ENCODE data around the gene KRIT1.

Gene KRIT1

GRCh38 chr7:92246360-92247101, 817 bp upstream of the KRIT1 start:
- Histone ChIP-seq H3K9me3 (ENCODE audit: control insufficient read depth in 1 of 2, low read length in 2 of 2) (no peaks in the 10 kb centered on the region), H3K4me1 (ENCODE audit: control insufficient read depth in 1 of 2, insufficient read depth in 2 of 2, low read length in 2 of 2) (peaks cover 15 to 30% of the 10 kb centered on the region in 2 donors), H3K27ac (ENCODE audit: low read length) (peak overlapping the region; percentile 55), H3K4me3 (ENCODE audit: low read depth in 1 of 2, low read length in 2 of 2) (peak overlapping the region; percentile 95 to 98), H3K36me3 (ENCODE audit: control insufficient read depth in 1 of 2, insufficient read depth in 2 of 2, low read length in 2 of 2) (no peaks in the 10 kb centered on the region), H3K27me3 (ENCODE audit: low read depth, low read length) (no peaks in the 10 kb centered on the region)

DNA sequence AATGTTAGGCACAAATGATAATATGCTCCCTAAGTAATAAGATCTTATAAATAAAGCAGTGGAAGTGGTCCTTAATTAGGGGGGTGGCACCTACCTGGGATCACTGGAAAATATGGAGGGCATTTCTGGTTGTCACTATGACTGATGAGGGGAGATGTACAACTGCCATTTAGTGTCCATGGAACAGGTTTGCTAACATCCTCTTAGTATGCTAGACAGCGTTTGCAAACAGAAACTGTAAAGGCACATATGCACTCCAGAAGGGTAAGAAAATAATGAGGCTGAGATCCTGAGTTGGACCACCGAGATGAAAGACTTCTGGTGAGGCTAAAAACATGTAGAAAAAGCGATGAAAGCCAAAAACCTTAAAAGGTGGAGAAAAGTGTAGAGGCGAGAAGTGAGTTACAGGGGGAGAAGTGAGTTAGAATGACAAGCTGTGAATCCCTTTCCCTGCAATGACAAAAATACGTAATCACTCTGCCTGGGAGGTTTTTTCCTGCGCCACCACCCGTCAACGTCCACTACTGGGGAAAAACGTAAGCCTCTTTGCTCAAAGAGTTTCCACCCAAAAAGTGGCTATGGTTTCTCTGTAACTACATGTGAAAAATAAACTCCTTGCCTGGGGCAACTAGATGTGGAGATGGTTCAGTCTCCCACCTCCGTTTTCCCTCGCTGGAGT, 767 bp downstream of the KRIT1 start:
- peaks cover 10 to 14% of the 10 kb centered on the region in 2 donors for H3K36me3 ChIP-seq (ENCODE audit: control insufficient read depth in 1 of 2, insufficient read depth in 2 of 2, low read length in 2 of 2)
- peak overlapping the region; percentile 95 to 98 for H3K4me3 ChIP-seq (ENCODE audit: low read depth in 1 of 2, low read length in 2 of 2)
- H3K4me1 ChIP-seq (ENCODE audit: control insufficient read depth in 1 of 2, insufficient read depth in 2 of 2, low read length in 2 of 2): peaks cover 15 to 30% of the 10 kb centered on the region in 2 donors
- peak overlapping the region; percentile 96 for H3K27ac ChIP-seq (ENCODE audit: low read length)
- no peaks in the 10 kb centered on the region for H3K9me3 ChIP-seq (ENCODE audit: control insufficient read depth in 1 of 2, low read length in 2 of 2)
- H3K27me3 ChIP-seq (ENCODE audit: low read depth, low read length): no peaks in the 10 kb centered on the region

DNA sequence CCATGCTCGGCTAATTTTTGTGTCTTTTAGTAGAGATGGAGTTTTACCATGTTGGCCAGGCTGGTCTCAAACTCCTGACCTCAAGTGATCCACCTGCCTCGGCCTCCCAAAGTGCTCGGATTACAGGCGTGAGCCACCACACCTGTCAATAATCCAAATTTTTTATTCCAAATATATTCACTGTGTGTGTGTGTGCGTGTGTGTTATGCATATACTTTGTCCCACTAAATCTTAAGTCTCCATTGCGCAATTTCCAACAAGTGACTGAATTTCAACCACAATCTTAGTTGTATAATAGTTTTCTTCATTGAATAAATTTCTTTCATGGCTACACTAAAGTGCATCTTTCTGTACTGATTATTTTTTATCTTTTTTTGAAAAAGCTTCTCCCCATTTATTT, 2.7 kb downstream of the KRIT1 start:
- no peaks in the 10 kb centered on the region for H3K27me3 ChIP-seq (ENCODE audit: low read depth, low read length)
- no peak overlapping the region for H3K4me3 ChIP-seq (ENCODE audit: low read depth in 1 of 2, low read length in 2 of 2)
- H3K4me1 ChIP-seq (ENCODE audit: control insufficient read depth in 1 of 2, insufficient read depth in 2 of 2, low read length in 2 of 2): peaks cover 15 to 26% of the 10 kb centered on the region in 2 donors
- H3K9me3 ChIP-seq (ENCODE audit: control insufficient read depth in 1 of 2, low read length in 2 of 2): no peaks in the 10 kb centered on the region
- no peak overlapping the region for H3K27ac ChIP-seq (ENCODE audit: low read length)
- peaks cover 27 to 34% of the 10 kb centered on the region in 2 donors for H3K36me3 ChIP-seq (ENCODE audit: control insufficient read depth in 1 of 2, insufficient read depth in 2 of 2, low read length in 2 of 2)

DNA sequence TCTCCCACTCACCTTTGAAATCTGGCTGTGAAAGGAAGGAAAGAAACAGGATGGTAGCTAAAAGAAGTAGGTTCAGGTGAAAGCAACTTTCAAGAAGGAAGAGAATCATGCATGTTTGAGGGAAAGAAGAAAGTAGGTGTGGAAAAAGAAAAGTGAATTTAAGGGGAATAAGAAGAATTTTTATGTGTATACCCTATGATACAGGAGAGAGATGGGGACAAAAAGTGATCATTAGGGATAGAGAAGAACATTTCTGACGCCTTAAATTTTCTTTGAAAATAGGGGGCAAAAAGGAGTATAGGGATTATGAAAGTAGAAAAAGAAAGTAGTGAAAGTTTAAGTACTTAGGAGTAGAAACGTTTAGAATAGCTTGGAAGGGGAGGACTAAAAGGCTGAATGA, 15.2 kb downstream of the KRIT1 start:
- Histone ChIP-seq H3K36me3 (ENCODE audit: control insufficient read depth in 1 of 2, insufficient read depth in 2 of 2, low read length in 2 of 2) (peaks cover 23 to 62% of the 10 kb centered on the region in 2 donors), H3K27me3 (ENCODE audit: low read depth, low read length) (no peaks in the 10 kb centered on the region), H3K4me3 (ENCODE audit: low read depth in 1 of 2, low read length in 2 of 2) (no peak overlapping the region), H3K4me1 (ENCODE audit: control insufficient read depth in 1 of 2, insufficient read depth in 2 of 2, low read length in 2 of 2) (no peaks in the 10 kb centered on the region), H3K9me3 (ENCODE audit: control insufficient read depth in 1 of 2, low read length in 2 of 2) (no peaks in the 10 kb centered on the region), H3K27ac (ENCODE audit: low read length) (no peak overlapping the region)

GRCh38 chr7:92228742-92229141, 17.0 kb downstream of the KRIT1 start:
- no peaks in the 10 kb centered on the region for H3K27me3 ChIP-seq (ENCODE audit: low read depth, low read length)
- H3K9me3 ChIP-seq (ENCODE audit: control insufficient read depth in 1 of 2, low read length in 2 of 2): no peaks in the 10 kb centered on the region
- no peak overlapping the region for H3K27ac ChIP-seq (ENCODE audit: low read length)
- no peaks in the 10 kb centered on the region for H3K4me1 ChIP-seq (ENCODE audit: control insufficient read depth in 1 of 2, insufficient read depth in 2 of 2, low read length in 2 of 2)
- H3K36me3 ChIP-seq (ENCODE audit: control insufficient read depth in 1 of 2, insufficient read depth in 2 of 2, low read length in 2 of 2): peaks cover 29 to 67% of the 10 kb centered on the region in 2 donors
- H3K4me3 ChIP-seq (ENCODE audit: low read depth in 1 of 2, low read length in 2 of 2): no peak overlapping the region

- Histone ChIP-seq H3K9me3 (ENCODE audit: control insufficient read depth in 1 of 2, low read length in 2 of 2) (no peaks in the 10 kb centered on the region), H3K27me3 (ENCODE audit: low read depth, low read length) (no peaks in the 10 kb centered on the region), H3K36me3 (ENCODE audit: control insufficient read depth in 1 of 2, insufficient read depth in 2 of 2, low read length in 2 of 2) (peaks cover 33 to 68% of the 10 kb centered on the region in 2 donors), H3K4me3 (ENCODE audit: low read depth in 1 of 2, low read length in 2 of 2) (no peak overlapping the region), H3K4me1 (ENCODE audit: control insufficient read depth in 1 of 2, insufficient read depth in 2 of 2, low read length in 2 of 2) (no peaks in the 10 kb centered on the region), H3K27ac (ENCODE audit: low read length) (no peak overlapping the region)
Measured at GRCh38 chr7:92228100-92228499, 17.6 kb downstream of the KRIT1 start.

GRCh38 chr7:92226981-92227380, 18.7 kb downstream of the KRIT1 start:
- peaks cover 33 to 68% of the 10 kb centered on the region in 2 donors for H3K36me3 ChIP-seq (ENCODE audit: control insufficient read depth in 1 of 2, insufficient read depth in 2 of 2, low read length in 2 of 2)
- H3K27ac ChIP-seq (ENCODE audit: low read length): no peak overlapping the region
- H3K27me3 ChIP-seq (ENCODE audit: low read depth, low read length): no peaks in the 10 kb centered on the region
- H3K4me3 ChIP-seq (ENCODE audit: low read depth in 1 of 2, low read length in 2 of 2): no peak overlapping the region
- no peaks in the 10 kb centered on the region for H3K9me3 ChIP-seq (ENCODE audit: control insufficient read depth in 1 of 2, low read length in 2 of 2)
- no peaks in the 10 kb centered on the region for H3K4me1 ChIP-seq (ENCODE audit: control insufficient read depth in 1 of 2, insufficient read depth in 2 of 2, low read length in 2 of 2)

DNA sequence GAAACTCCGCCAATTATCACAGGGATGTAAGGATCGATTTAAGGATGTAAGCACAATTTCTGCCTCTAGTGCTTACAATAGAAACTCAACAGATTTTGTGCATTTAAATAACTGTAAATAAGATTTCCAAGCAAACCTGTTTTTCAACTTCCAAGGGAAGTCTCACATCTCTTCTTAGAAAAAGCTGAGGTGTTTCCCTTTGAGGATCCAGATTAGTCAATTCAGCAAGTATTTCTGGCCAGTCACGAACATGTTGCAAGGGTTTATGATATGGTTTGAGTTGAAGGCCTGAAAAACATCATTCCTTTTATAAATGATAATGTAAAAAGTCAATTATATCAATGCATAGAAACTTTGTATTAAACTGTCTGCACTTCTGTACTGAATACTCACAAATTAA, 23.9 kb downstream of the KRIT1 start:
- no peak overlapping the region for H3K4me3 ChIP-seq (ENCODE audit: low read depth in 1 of 2, low read length in 2 of 2)
- H3K27me3 ChIP-seq (ENCODE audit: low read depth, low read length): no peaks in the 10 kb centered on the region
- H3K4me1 ChIP-seq (ENCODE audit: control insufficient read depth in 1 of 2, insufficient read depth in 2 of 2, low read length in 2 of 2): no peaks in the 10 kb centered on the region
- H3K36me3 ChIP-seq (ENCODE audit: control insufficient read depth in 1 of 2, insufficient read depth in 2 of 2, low read length in 2 of 2): peaks cover 55 to 83% of the 10 kb centered on the region in 2 donors
- H3K9me3 ChIP-seq (ENCODE audit: control insufficient read depth in 1 of 2, low read length in 2 of 2): no peaks in the 10 kb centered on the region
- no peak overlapping the region for H3K27ac ChIP-seq (ENCODE audit: low read length)

GRCh38 chr7:92206672-92207071, 39.0 kb downstream of the KRIT1 start:
- Histone ChIP-seq H3K4me1 (ENCODE audit: control insufficient read depth in 1 of 2, insufficient read depth in 2 of 2, low read length in 2 of 2) (no peaks in the 10 kb centered on the region), H3K27ac (ENCODE audit: low read length) (no peak overlapping the region), H3K27me3 (ENCODE audit: low read depth, low read length) (no peaks in the 10 kb centered on the region), H3K9me3 (ENCODE audit: control insufficient read depth in 1 of 2, low read length in 2 of 2) (peaks cover 5 to 6% of the 10 kb centered on the region in 2 donors), H3K36me3 (ENCODE audit: control insufficient read depth in 1 of 2, insufficient read depth in 2 of 2, low read length in 2 of 2) (peaks cover 30 to 79% of the 10 kb centered on the region in 2 donors), H3K4me3 (ENCODE audit: low read depth in 1 of 2, low read length in 2 of 2) (no peak overlapping the region)

GRCh38 chr7:92205987-92206386, 39.7 kb downstream of the KRIT1 start:
- H3K27ac ChIP-seq (ENCODE audit: low read length): no peak overlapping the region
- H3K27me3 ChIP-seq (ENCODE audit: low read depth, low read length): no peaks in the 10 kb centered on the region
- peaks cover 5 to 6% of the 10 kb centered on the region in 2 donors for H3K9me3 ChIP-seq (ENCODE audit: control insufficient read depth in 1 of 2, low read length in 2 of 2)
- H3K4me1 ChIP-seq (ENCODE audit: control insufficient read depth in 1 of 2, insufficient read depth in 2 of 2, low read length in 2 of 2): no peaks in the 10 kb centered on the region
- peaks cover 28 to 77% of the 10 kb centered on the region in 2 donors for H3K36me3 ChIP-seq (ENCODE audit: control insufficient read depth in 1 of 2, insufficient read depth in 2 of 2, low read length in 2 of 2)
- no peak overlapping the region for H3K4me3 ChIP-seq (ENCODE audit: low read depth in 1 of 2, low read length in 2 of 2)

- Histone ChIP-seq H3K27ac (ENCODE audit: low read length) (no peak overlapping the region), H3K9me3 (ENCODE audit: control insufficient read depth in 1 of 2, low read length in 2 of 2) (no peaks in the 10 kb centered on the region), H3K27me3 (ENCODE audit: low read depth, low read length) (no peaks in the 10 kb centered on the region), H3K4me1 (ENCODE audit: control insufficient read depth in 1 of 2, insufficient read depth in 2 of 2, low read length in 2 of 2) (no peaks in the 10 kb centered on the region), H3K36me3 (ENCODE audit: control insufficient read depth in 1 of 2, insufficient read depth in 2 of 2, low read length in 2 of 2) (peaks cover 27 to 54% of the 10 kb centered on the region in 2 donors), H3K4me3 (ENCODE audit: low read depth in 1 of 2, low read length in 2 of 2) (no peak overlapping the region)
Measured at GRCh38 chr7:92200791-92201190, 44.9 kb downstream of the KRIT1 start.

Data from muscle layer of duodenum (tissue), 2 donors.